ENCODE results near the gene ATP23. TPM values are rescaled to one million over a fixed set of nuclear protein-coding genes. Genes with fewer than 3 reads are reported as not detected.

ATP23 gene
- total RNA-seq, 1 experiment from 2014 or later: 12.9 TPM

DNA sequence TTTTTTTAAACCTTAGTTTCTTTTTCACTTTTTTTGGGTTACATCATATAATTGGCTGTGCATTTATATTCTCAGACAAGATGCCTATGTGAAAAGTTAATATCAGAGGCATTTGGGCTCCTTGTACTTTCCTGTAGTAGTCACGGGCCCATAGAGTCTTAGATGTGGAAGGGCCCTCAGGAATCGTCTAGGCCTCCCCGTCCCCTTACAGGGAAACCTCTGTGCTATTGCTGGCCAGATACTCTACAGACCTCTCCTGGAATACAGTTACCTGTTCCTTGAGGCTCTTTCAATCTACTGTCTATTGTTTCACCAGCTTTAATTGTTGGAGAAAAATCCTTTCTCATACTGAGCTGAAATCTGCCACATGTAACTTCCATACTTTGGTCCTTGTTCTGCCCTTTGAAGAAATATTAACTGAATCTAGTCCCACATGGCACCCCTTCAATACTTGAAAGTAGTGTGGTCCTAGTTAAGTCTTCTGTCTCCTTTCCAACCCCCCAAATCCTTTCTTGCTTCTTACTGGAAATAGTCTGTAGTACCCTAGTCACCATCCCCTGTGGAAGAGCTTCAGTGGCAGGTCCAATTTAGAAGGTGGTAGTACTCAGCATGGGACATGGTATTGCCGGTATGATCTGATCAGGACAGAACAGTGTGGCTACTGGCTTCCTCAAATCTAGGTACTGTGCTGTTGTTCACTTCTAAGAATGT, 3.1 kb downstream of the ATP23 start:
- no peak for DNase-seq (ENCODE audit: low read depth, low spot score)
- in situ Hi-C loops (cut with HindIII; ENCODE audit: low pct_unique_long_range_greater_than_20kb, low sequenced_read_pairs): no loop called here

DNA sequence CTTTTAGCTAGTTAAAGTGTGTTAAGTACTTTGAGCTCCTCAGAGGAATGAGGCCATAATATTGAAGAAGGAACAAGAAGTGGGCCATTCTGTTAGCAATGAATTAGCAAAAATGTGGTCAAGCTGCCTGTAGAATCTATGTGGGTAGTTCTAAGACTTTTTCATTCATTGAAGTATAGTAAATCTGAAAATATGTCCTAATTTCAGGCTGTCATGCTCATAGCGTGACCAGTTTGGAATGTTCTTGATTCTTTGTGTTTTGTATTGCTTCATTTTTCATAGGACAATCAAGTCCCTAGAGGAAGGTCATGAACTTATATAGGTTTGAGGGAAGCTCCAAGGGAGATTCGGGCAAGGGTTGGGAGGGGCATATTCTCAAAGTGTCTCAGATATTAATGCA, 11.4 kb downstream of the ATP23 start:
- in situ Hi-C loops (cut with HindIII; ENCODE audit: low pct_unique_long_range_greater_than_20kb, low sequenced_read_pairs): no loop called here
- no peak for DNase-seq (ENCODE audit: low read depth, low spot score)

DNA sequence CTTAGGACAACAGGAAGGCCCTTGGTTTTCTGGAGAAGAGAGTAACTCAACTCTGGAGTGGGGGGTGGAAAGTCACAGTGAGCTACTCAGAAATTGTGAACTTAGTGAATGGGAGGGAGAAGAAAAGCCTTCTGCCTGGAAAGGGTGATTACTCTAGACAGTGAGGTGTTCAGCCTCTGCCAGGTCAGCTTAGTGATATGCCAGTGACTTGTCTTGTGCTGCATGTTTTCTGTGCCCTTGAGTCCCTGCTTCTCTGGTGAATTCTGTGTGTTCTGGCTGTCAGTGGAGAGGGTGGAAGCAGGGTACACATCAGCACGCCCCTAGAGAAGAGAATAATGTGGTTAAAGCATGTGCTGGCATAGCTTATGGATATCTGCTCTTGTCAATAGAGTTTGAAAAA, 13.4 kb downstream of the ATP23 start:
- in situ Hi-C loops (cut with HindIII; ENCODE audit: low pct_unique_long_range_greater_than_20kb, low sequenced_read_pairs): no loop called here
- no peak for DNase-seq (ENCODE audit: low read depth, low spot score)

DNA sequence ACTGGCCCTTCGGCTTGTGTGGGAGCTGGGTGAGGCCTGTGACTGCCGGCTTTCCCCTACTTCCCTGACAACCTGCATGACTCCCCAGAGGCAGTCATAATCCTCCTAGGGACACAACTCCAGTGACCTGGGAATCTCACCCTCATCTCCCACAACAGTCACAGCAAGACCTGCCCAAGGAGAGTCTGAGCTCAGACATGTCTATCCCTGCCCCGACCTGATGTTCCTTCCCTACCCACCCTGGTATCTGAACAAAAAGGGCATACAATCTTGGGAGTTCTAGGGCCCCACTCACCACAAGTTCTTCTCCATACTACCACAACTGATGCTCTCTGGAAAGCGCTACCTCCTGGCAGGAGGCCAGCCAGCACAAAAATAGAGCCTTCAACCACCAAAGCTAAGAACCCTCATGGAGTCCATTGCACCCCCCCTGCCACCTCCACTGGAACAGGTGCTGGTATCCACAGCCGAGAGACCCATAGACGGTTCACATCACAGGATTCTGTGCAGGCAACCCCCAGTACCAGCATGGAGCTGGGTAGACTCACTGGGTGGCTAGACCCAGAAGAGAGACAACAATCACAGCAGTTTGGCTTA, 16.8 kb downstream of the ATP23 start:
- in situ Hi-C loops (cut with HindIII; ENCODE audit: low pct_unique_long_range_greater_than_20kb, low sequenced_read_pairs): no loop called here
- DNase-seq (ENCODE audit: low read depth, low spot score): no peak

DNA sequence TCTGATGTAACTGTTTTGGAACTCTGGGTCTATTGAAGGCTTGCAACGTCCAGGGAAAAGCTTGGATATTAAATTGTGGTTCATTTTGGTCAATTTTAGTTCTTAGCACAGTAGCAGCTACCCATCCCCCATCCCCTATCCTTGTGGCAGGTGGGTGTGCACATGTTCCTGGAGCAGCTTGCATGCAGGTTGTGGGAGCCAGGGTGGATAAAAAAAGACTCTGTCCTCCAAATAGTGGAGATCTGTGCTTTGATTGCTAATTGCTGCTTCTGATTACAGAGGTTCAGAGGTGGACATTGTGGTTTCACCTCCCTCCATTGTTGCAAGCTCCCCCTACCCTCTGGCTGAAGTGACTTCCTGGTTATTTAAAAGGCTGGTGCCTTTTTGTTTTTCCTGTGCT, 23.1 kb downstream of the ATP23 start:
- in situ Hi-C loops (cut with HindIII; ENCODE audit: low pct_unique_long_range_greater_than_20kb, low sequenced_read_pairs): no loop called here
- no peak for DNase-seq (ENCODE audit: low read depth, low spot score)

DNA sequence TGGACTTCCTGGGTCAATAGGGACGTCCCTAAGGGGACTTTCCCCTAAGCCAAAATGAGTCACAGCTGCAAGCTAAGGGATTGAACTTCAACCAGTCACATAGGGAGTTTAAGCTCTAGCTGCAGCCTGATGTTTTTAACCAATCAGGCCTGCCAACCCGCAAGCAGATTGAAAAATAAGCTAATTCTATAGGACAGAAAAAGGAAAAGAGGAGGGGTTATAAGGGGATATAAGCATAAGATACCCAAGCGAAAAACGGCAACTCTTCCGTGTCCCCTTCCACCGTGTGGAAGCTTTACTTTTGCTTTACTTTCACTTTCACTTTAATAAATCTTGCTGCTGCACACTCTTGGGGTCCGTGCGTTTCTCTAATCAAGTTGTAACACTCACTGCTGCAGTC, 24.4 kb downstream of the ATP23 start:
- in situ Hi-C loops (cut with HindIII; ENCODE audit: low pct_unique_long_range_greater_than_20kb, low sequenced_read_pairs): no loop called here
- DNase-seq (ENCODE audit: low read depth, low spot score): peak; percentile 20

DNA sequence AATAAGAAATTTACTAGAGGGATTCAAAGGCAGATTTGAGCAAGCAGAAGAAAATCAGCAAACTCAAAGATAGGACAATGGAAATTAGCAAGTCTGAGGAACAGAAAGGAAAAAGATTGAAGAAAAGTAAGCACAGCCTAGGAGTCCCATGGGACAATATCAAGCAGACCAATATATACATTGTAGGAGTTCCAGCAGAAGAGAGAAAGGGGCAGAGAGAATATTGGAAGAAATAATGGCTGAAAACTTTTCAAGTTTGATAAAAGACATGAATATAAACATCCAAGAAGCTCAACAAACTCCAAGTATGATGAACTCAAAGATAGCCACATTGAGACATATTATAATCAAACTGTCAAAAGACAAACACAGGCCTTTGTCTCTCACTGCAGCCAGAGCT, 25.2 kb downstream of the ATP23 start:
- DNase-seq (ENCODE audit: low read depth, low spot score): no peak
- in situ Hi-C loops (cut with HindIII; ENCODE audit: low pct_unique_long_range_greater_than_20kb, low sequenced_read_pairs): no loop called here

DNA sequence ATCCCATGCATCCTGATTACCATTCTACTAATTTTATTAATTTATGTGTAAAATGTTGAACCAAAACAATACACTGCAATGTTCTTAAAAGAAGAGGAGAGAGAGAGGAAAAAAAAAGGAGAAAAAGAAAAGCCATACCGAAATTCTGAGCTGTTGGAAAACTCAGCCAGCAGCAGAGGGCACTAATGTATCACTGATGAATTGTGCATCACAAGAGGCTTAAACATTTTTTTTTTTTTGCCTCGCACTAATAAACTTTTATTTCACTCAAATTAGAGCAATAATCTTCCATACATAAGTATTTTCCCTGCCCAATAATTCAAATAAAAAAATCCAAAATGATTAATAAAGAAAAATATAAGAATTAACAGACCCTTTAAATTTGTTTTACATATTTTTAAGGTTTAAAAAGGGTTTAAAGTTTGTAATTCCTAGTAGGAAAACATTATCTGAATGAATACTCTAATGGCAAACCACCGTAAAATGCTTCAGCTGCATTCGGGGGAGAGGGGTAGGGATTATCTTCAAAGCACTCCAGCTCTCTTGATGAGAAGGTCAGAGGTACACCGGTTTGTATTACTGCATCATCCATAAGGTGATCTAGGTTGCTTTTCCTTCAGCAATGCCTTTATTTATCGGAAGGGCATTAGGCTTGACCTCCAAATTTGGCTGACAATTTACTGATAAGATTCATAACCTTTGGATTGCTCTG, 41.9 kb downstream of the ATP23 start:
- peak; percentile 69 for DNase-seq (ENCODE audit: low read depth, low spot score)
- in situ Hi-C loops (cut with HindIII; ENCODE audit: low pct_unique_long_range_greater_than_20kb, low sequenced_read_pairs): no loop called here

DNA sequence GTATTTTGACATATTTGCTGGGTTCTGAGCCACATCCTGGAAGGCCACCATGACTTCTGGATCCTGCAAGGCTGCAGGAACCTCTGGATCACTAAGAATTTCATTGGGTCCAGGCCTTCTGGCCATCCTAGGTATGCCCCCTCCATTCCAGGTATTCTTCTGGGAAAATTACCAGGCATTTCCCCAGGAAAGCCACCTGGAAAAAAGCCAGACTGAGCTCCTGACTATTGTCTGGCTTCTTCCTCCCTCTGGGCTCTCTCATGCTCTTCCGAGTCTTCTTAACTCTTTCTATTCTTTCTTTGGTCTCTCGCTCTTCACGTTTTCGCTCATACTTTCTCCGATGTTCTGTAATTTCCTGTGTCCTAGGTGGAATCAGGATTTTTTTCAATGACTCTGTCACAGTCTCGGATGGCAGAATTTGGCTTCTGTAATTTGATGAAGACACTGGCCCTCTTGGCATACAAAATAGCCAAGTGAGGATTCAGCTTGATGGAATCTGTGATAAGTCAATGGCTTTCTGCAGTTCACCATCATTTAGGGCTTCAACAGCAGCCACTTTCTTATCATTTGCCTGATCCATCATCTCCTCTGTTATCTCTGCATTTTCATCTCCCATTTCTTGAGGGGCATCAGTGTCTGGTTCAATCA, 42.6 kb downstream of the ATP23 start:
- no peak for DNase-seq (ENCODE audit: low read depth, low spot score)
- in situ Hi-C loops (cut with HindIII; ENCODE audit: low pct_unique_long_range_greater_than_20kb, low sequenced_read_pairs): no loop called here

DNA sequence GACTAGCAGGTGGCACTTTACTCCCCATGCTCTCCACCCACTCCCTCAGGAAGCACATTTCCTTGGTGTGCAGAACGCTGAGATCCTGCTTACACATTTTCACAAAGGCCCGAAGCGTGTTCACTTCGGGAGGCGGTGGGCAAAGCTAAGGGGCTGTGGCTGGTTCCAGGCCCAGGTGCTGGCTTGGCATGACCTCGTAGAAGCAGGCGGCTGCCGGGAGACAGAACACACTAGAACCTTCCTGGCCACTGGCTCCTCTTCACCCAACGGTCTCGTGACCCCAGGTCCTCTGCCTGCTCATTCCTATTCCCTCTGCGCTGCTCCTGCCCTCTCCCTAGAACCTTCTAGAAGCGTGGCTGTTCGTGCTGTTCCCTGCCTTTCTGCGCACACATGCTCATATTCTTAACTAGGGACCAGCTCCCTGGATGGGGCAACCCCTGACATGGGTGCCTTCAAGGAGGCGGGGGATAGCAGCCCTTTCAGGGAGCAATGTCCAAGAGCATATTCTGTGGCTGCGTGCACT, 43.3 kb downstream of the ATP23 start:
- in situ Hi-C loops (cut with HindIII; ENCODE audit: low pct_unique_long_range_greater_than_20kb, low sequenced_read_pairs): no loop called here
- no peak for DNase-seq (ENCODE audit: low read depth, low spot score)

DNA sequence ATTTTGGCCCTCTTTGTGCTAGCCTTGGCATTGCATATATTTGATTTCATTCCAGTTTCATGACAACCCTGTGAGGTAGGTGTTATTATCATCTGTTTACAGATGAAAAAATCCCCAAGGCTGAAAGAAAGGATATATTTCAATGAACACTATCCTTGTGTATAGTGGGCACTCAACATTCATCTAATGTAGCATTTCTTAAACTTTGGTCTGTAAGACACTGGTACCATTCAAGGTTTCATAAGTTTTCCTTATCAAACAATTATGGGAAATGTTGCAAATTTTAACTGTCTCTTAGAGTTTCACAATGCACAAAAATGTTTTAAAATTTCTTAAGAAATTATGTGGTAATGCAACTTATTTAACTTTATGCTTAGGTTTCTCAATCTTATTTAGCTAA, 44.3 kb downstream of the ATP23 start:
- in situ Hi-C loops (cut with HindIII; ENCODE audit: low pct_unique_long_range_greater_than_20kb, low sequenced_read_pairs): no loop called here
- no peak for DNase-seq (ENCODE audit: low read depth, low spot score)

DNA sequence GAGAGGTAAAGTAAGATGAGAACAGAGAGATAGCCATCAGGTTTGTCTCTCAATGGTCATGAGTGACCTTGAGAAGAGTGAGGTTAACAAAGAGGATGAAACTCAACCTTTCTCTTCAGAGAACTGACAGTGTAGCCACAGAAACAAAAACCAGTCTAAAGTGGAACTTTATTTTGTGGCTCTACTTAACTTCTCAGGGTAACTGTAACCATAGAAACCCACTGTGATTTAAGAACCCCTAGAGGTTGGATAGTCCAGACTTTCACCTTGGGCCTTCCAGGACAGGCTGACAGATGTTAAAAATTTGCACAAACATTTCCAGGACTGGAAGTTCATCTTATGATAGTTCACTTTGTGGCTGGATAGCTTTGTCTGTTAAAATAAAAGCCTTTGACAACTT, 48.5 kb downstream of the ATP23 start:
- in situ Hi-C loops (cut with HindIII; ENCODE audit: low pct_unique_long_range_greater_than_20kb, low sequenced_read_pairs): no loop called here
- DNase-seq (ENCODE audit: low read depth, low spot score): no peak

DNA sequence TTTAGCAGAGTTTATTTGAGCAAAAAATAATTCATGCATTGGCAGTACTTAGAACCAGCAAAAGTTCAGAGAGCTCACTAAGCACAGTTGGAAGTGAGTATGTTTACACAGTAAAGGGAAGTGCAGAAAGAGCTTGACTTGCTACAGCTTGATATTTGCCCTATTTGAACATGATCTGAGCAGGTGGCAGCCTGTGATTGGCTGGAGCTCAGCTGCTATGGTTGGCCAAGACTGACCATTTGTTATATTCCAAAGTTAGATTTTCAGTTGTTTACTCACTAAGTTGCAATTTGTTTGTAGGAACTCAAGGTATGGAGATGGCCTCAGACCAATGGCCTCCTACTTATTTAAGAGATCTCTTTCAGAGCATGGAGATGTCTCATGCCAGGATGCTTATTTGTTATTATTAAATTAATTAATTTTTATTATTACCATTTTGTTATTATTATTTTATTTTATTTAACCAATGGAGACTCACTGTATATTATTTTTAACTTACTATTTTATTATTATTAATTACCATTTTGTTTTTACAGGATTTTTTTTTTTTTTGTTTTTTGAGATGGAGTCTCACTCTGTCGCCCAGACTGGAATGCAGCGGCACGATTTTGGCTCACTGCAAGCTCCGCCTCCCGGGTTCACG, 49.0 kb downstream of the ATP23 start:
- in situ Hi-C loops (cut with HindIII; ENCODE audit: low pct_unique_long_range_greater_than_20kb, low sequenced_read_pairs): no loop called here
- no peak for DNase-seq (ENCODE audit: low read depth, low spot score)

DNA sequence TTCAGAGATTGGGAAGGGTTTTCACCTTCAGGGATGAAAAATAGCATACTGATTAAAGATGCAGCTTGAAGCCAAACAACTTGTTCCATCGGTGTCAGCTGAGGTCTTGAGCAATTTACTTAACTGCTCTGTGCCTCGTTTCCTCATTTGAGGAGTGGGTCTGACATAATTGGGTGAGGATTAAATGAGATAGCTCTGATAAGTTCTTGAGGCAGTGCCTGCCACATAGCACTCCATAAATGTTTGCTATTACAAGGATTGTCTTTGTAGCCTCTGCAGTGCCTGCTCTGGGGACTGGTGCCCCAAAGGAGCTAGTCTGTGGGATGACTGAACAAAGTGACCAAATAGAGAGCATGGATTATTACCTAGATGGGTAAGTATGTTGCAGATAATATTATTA, 50.6 kb downstream of the ATP23 start:
- in situ Hi-C loops (cut with HindIII; ENCODE audit: low pct_unique_long_range_greater_than_20kb, low sequenced_read_pairs): no loop called here
- no peak for DNase-seq (ENCODE audit: low read depth, low spot score)

DNA sequence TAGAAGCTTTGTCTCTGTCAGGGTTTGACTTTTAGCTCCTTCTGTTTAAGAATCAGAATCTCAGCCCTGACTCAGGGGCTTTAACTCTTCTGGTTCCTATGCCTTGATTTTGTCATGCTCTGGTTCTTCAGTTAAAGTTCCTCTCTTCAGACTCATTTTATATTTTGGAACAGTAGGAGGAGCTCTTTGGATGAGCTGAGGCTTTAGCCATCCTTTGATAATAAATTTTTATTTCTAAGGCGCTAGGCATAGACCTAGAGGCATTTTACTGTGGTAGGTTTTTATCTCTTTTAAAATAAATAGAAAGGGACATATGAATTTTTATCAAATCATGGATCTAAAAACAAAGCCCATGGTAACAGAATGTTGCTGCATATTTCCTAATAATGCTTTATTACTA, 51.7 kb downstream of the ATP23 start:
- in situ Hi-C loops (cut with HindIII; ENCODE audit: low pct_unique_long_range_greater_than_20kb, low sequenced_read_pairs): no loop called here
- no peak for DNase-seq (ENCODE audit: low read depth, low spot score)

DNA sequence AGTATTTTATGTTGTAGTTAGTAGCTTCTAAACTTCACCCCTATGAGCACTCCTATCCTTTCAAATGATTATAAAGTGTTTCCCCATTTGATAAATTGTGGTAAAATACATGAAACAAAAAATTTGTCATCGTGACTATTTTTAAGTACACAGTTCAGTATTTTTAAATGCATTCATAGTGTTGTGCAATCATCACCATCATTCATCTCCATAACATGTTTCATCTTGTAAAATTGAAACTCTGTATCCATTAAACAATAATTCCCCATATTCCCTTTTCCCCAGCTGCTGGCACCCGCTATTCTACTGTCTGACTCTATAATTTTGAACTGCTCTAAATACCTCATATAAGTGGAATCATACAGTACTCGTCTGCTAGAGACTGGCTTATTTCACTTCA, 52.5 kb downstream of the ATP23 start:
- in situ Hi-C loops (cut with HindIII; ENCODE audit: low pct_unique_long_range_greater_than_20kb, low sequenced_read_pairs): no loop called here
- DNase-seq (ENCODE audit: low read depth, low spot score): no peak

DNA sequence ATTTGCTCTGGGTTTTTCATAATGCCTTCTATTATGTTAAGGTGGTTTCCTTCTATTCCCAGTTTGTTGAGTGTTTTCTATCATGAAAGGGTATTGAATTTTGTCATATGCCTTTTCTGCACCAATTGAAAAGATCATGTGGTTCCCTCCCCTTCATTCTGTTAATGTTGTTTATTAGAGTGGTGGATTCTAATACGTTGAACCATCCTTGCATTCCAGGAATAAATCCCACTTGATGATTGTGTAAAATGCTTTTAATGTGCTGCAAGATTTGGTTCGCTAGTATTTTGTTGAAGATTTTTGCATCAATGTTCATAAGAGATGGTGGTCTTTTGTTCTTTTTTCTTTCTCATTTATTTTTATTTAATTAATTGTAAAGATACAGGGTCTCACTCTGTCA, 55.2 kb downstream of the ATP23 start:
- no peak for DNase-seq (ENCODE audit: low read depth, low spot score)
- in situ Hi-C loops (cut with HindIII; ENCODE audit: low pct_unique_long_range_greater_than_20kb, low sequenced_read_pairs): no loop called here

DNA sequence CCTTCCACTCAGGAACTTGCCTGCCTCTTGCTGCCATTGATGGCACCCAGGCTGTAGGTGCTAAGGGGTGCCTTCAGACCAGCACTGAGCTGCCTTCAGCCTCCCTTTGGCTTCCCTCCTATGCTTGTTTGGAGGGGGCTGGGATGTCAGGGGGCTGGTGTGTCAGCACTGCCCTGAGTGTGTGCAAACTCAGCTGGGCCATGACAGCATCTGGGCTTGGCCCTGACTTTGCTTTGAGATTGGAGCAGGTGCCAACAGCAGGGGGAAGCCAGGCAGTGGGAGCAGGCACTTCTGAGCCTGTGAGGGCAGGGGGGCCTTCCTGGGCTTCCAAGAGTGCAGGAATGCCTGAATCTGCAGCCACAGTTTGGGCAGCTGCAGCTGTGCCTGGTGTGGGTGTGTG, 56.9 kb downstream of the ATP23 start:
- in situ Hi-C loops (cut with HindIII; ENCODE audit: low pct_unique_long_range_greater_than_20kb, low sequenced_read_pairs): no loop called here
- no peak for DNase-seq (ENCODE audit: low read depth, low spot score)
